HG02884 (cell line): ENCODE results near the gene MEP1B.
"Not testable (repeated sequence)": the region's sequence is repeated elsewhere in the genome, so short reads cannot be mapped to it uniquely, and the experiment has no call there.

Source experiments
- ATAC-seq: cut with Tn5 transposase; IDR thresholded peaks from one replicate; pipeline ENCODE4 v1.9.1; 2021; ENCODE audit warnings: mild to moderate bottlenecking, moderate library complexity; ENCODE audit not compliant: unreplicated experiment

Gene MEP1B

GRCh38 chr18:32208577-32208976 lies 18.7 kb downstream of the MEP1B start:
- ATAC-seq = no peak

- no peak for ATAC-seq
These were observed 20.0 kb downstream of the MEP1B start for GRCh38 chr18:32209685-32210445.

- ATAC-seq = no peak
These were observed 23.9 kb downstream of the MEP1B start for GRCh38 chr18:32213693-32214092.

GRCh38 chr18:32216390-32216789 lies 26.6 kb downstream of the MEP1B start:
- no peak for ATAC-seq

GRCh38 chr18:32219431-32220018 lies 29.7 kb downstream of the MEP1B start:
- ATAC-seq = no peak

GRCh38 chr18:32233348-32233747 lies 43.5 kb downstream of the MEP1B start:
- not testable (repeated sequence) for ATAC-seq

GRCh38 chr18:32237049-32237448 lies 47.2 kb downstream of the MEP1B start:
- ATAC-seq = no peak

GRCh38 chr18:32238635-32239268 lies 48.9 kb downstream of the MEP1B start:
- ATAC-seq = no peak

GRCh38 chr18:32242395-32242794 lies 52.6 kb downstream of the MEP1B start:
- ATAC-seq = no peak

- no peak for ATAC-seq
These were observed 53.5 kb downstream of the MEP1B start for GRCh38 chr18:32243358-32243757.

GRCh38 chr18:32244881-32245280 lies 55.0 kb downstream of the MEP1B start:
- no peak for ATAC-seq

- ATAC-seq = no peak
These were observed 59.5 kb downstream of the MEP1B start for GRCh38 chr18:32249147-32249929.

- ATAC-seq = no peak
These were observed 61.6 kb downstream of the MEP1B start for GRCh38 chr18:32251466-32251865.

- ATAC-seq = no peak
These were observed 62.5 kb downstream of the MEP1B start for GRCh38 chr18:32252141-32252860.

GRCh38 chr18:32255570-32255969 lies 65.7 kb downstream of the MEP1B start:
- ATAC-seq = no peak

- no peak for ATAC-seq
These were observed 67.4 kb downstream of the MEP1B start for GRCh38 chr18:32257084-32257785.

- ATAC-seq = no peak
These were observed 68.3 kb downstream of the MEP1B start for GRCh38 chr18:32258148-32258547.

- ATAC-seq = peak; percentile 69
These were observed 68.8 kb downstream of the MEP1B start for GRCh38 chr18:32258558-32259204.

- ATAC-seq = no peak
These were observed 69.7 kb downstream of the MEP1B start for GRCh38 chr18:32259553-32259952.

GRCh38 chr18:32261003-32261402 lies 71.2 kb downstream of the MEP1B start:
- no peak for ATAC-seq
